ENCODE measurements around the gene MYO9B.
"Not testable (repeated sequence)": the region's sequence is repeated elsewhere in the genome, so short reads cannot be mapped to it uniquely, and the experiment has no call there.

The MYO9B gene

DNA sequence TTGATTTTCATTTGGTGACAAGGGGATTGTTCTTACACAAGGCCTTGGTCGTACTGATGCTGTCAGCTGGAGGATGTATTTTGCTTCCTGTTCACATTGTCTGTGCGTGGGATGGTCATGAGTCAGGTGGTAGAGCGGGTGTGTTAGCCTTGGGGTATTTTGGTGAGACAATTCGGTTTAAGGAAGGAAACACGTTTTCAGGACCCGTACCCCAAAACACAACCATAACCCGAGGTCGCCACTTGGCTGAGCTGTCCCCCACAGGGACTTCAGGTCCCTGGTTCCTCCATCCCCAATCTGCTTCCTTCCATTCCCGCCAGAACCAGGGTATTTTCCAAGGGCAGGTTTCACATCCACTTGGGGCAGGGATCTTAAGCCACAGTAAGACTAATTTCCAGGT, 15.0 kb downstream of the MYO9B start:
- DNase-seq, result no peak

DNA sequence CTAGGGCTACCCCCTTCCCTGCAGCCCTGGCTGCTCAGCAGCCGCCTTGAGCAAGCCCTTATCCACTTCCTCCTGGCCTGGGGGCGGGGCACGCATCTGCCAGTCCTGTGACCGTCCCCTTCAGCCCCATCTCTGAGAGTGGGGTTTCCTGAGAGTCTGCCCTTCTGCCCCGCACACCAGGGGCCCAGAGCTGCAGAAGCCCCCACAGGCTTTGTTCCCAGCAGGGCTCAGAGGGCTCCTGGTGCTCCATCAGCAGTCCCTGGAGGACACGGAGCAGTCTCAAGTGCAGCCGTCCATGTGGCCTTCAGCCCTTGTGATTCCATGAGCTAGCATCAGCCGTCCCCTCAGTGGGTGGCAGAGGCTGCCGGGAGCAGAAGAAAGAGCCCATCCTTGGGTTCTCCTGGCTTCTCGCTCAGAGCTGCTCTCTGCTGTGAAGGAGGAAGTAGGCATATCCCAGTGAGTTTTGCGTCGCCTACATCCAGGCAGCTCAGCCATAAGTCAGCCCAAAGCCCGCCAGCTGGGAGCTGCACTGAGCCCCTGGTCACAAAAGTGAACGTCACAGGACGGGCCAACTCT, 16.3 kb downstream of the MYO9B start:
- no peak for DNase-seq

DNA sequence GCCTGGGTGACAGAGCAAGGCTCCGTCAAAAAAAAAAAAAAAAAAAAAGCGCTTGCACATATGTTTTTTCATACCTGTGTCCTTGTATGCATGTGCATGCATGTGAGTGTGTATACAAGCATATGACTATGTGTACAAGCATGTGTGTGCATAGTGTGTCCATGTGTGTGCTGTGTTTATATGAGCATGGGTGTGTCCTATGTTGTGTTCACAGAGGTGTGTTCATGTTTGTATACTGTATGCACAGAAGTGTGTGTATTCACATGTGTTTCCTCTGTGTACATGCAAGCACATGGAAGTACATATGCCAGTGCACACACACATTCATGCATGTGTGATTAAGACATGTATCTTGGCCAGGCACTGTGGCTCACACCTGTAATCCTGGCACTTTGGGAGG, 17.1 kb downstream of the MYO9B start:
- no peak for DNase-seq

DNA sequence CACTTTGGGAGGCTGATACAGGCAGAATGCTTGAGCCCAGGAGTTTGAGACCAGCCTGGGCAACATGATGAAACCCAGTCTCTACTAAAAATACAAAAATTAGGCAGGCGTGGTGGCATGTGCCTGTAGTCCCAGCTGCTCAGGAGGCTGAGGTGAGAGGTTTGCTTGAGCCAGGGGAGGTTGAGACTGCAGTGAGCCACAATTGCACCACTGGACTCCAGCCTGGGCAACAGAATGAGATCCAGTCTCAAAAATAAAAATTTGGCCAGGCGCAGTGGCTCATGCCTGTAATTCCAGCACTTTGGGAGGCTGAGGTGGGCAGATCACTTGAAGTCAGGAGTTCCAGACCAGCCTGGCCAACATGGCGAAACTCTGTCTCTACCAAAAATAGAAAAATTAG, 19.1 kb downstream of the MYO9B start:
- DNase-seq, result not testable (repeated sequence)

DNA sequence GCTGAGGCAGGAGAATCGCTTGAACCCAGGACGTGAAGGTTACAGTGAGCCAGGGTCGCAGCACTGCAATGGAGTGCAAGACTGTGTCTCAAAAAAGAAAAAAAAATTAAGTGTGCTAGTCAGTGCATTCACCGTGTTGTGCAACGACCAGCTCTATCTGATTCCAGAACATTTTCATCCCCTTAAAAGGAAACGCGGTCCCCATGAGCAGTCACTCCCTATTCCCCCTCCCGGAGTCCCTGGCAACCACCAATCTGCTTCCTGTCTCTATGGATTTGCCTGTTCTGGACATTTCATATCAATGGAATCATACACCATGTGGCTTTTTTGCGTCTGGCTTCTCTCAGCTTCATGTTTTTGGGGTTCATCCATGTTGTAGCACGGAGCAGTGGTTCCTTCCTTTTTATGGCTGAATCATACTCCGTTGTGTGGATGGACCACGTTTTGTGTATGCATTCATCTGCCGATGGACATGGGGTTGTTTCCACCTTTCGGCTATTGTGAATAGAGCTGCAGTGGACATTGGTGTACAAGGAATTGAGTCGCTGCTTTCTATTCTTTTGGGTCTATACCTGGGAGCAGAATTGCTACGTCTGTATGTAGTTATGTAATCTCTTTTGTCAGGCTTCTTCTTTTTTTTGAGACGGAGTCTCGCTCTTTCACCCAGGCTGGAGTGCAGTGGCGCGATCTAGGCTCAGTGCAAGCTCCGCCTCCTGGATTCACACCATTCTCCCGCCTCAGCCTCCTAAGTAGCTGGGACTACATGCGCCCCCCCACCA, 19.8 kb downstream of the MYO9B start:
- no peak for DNase-seq

DNA sequence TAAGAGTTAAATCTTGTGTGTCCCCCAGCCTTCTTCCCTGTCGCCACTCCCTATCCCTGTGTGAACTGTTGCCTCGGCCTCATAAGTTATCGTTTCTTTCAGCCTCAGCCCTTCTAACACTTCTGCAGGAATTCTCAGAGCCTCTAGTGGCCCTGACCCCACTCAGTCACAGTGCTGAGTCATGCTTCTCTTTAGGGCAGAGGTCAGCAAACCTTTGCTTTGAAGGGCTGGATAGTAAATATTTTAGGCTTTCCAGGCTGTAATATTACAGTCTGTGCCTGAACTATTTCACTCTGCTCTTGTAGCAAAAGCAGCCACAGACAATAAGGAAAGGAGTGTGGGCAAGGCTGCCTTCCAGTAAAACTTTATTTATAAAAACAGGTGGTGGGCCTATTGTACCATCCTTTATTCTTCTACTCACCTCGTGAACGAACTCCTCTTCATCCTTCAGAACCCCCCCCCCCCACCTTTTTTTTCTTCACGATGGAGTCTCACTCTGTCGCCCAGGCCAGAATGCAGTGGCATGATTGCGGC, 22.1 kb downstream of the MYO9B start:
- DNase-seq, result no peak

DNA sequence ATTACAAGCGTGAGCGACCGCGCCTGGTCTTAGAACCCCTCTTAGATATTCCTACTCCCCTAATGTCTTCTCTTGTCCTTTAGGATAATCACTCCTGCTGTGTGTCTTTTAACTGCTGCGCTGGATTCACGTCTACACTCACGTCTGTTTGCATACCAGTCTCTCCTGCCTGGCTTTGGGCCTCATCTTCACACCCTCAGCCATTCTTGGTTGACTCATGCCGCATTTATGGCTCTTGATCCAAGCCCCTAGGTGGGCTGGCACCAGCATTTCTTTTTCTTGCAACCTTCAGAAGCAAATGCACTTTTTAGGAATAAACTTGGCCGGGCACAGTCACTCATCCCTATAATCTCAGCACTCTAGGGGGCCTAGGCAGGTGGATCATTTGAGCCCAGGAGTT, 22.7 kb downstream of the MYO9B start:
- DNase-seq, result no peak

DNA sequence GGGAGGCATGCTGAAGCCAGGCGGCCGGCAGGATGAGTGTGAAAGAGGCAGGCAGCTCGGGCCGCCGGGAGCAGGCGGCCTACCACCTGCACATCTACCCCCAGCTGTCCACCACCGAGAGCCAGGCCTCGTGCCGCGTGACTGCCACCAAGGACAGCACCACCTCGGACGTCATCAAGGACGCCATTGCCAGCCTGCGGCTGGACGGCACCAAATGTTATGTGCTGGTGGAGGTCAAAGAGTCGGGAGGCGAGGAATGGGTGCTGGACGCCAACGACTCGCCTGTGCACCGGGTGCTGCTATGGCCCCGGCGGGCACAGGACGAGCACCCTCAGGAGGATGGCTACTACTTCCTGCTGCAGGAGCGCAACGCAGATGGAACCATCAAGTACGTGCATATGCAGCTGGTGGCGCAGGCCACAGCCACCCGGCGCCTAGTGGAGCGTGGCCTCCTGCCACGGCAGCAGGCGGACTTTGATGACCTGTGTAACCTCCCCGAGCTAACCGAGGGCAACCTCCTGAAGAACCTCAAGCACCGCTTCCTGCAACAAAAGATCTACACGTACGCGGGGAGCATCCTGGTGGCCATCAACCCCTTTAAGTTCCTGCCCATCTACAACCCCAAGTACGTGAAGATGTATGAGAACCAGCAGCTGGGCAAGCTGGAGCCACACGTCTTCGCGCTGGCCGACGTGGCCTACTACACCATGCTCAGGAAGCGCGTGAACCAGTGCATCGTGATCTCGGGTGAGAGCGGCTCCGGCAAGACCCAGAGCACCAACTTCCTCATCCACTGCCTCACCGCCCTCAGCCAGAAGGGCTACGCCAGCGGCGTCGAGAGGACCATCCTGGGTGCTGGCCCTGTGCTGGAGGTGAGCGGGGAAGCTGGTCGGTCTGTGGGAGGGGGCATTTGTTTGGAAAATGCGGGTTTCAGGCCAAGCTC, 26.4 kb downstream of the MYO9B start:
- DNase-seq, result no peak

DNA sequence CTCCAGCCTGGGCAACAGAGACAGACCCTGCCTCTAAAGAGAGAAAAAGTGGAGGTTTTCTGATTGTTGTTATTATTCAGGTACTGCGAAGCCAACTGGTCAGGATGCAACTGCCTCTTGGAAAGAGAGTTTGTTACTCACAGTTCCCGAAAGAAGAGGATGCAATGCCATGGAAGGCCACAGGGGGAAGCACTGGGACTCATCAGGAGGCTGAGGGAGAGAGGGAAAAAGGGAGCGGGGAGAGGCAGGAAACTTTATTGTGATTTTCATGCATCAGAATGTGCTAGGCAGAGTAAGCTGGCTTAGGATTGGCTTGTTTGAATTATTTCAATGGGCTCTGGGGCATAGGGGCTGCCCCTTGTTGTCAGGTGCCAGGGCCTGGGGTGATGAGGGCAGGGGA, 27.6 kb downstream of the MYO9B start:
- no peak for DNase-seq

DNA sequence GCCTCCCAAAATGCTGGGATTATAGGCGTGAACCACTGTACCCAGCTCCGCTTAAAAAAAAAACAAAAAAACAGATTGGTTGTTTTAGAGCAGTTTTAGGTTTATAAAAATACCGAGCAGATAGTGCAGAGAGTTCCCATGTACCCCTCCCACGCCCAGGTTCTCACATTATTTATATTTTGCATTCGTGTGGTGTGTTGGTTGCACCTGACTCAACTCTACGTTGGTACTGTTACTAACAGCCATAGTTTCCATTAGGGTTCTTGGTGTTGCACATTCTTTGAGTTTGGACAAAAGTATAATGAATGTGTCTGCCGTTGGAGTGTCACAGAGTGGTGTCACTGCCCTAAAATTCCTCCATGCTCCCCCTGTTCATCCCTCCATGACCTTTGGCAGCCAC, 29.1 kb downstream of the MYO9B start:
- no peak for DNase-seq

DNA sequence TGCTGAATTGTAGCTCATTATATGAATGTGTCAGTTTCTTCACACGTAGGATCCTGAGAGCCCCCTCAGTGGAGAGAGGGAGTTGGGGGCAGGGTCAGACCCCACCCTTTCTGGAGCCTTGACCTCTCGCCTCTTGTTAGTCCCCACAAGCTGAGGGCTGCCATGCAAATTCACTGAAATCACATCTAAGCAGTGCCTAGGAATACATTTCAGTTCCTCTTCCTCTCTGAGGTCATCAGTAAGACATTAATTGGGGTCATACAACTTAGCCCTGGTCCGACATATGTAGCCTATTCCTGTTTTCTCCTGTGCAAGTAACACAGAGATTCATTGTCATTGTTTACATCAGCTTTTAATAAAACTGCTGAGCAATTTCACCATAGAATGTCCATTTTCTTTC, 30.0 kb downstream of the MYO9B start:
- DNase-seq, result no peak

DNA sequence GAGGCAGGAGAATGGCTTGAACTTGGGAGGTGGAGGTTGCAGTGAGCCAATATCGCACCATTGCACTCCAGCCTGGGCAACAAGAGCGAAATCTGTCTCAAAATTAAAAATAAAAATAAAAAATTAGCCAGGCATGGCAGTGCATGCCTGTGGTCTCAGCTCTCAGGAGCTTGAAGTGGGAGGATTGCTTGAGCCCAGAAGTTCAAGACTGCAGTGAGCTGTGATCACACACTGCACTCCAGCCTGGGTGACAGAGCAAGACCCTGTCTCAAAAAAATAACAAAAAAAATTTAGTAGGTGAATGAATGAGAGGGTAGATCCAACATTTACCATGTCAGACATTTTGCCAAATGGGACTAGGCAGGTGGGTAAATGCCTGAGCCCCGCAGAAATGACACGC, 31.4 kb downstream of the MYO9B start:
- not testable (repeated sequence) for DNase-seq

DNA sequence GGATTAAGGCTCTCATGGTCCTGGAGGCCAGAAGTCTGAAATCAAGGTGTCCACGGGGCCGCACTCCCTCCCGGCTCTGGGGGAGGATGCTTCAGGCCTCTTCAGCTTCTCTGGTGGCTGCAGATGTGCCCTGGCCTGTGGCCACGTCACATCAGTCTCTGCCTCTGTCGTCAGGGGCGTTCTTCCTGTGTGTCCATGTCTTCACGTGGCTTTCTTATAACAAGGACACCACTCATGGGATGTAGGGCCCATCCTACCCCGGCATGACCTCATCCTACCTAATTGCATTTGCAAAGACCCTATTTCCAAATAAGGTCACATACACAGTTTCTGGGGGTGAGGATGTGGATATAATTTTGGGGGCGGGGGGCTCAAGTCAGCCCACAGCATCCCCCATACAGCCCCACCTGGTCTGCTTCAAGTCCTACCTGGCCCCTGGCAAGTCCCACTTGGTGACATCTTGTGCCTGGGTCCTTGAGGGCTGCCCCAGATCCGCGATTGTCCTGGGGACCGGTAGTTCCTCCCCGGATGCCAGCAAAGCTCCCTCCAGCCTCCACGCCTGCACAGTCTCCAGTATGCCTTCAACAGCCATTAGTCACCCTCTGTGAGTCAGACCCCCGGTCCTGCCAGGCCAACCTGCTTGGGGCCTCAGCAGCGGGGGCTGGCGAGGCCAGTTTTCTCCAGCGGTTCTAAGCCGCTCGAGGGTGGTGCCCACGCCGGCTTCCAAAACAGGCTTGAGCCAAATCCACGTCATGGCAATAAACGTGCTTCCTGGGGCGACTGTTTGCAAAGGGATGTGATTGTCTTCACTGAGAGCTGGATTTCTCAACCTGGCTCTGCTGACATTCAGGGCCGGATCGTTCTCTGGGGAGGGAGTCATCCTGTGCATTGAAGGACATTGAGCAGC, 32.2 kb downstream of the MYO9B start:
- no peak for DNase-seq

DNA sequence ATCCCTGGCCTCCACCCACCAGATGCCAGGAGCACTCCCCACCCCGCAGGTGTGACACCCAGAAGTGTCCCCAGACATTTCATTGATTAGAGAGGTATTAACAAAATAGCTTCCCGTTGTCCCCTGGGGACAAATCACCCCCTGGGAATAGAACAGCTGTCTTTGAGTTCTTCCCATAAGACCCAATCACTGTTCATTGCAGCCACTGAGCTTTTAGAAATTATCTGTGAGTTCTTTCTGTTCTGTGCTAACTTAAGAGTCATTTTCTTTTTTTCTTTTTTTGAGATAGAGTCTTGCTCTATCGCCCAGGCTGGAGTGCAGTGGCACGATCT, 32.8 kb downstream of the MYO9B start:
- no peak for DNase-seq

DNA sequence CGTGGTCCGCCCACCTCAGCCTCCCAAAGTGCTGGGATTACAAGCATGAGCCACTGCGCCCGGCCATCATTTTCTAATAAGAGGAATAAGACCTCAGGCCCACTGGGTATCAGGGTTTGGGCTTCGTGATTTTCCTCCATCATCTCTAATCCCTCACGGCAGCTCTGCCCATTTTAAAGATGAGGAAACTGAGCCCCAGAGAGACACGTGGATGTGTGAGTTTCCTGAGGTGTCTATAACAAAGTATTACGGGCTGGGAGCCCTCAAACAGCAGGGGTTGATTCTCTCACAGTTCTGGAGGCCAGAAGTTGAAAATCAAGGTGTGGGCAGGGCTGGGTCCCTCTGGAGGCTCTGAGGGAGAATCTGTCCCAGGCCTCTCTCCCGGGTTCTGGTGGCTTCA, 33.7 kb downstream of the MYO9B start:
- no peak for DNase-seq

DNA sequence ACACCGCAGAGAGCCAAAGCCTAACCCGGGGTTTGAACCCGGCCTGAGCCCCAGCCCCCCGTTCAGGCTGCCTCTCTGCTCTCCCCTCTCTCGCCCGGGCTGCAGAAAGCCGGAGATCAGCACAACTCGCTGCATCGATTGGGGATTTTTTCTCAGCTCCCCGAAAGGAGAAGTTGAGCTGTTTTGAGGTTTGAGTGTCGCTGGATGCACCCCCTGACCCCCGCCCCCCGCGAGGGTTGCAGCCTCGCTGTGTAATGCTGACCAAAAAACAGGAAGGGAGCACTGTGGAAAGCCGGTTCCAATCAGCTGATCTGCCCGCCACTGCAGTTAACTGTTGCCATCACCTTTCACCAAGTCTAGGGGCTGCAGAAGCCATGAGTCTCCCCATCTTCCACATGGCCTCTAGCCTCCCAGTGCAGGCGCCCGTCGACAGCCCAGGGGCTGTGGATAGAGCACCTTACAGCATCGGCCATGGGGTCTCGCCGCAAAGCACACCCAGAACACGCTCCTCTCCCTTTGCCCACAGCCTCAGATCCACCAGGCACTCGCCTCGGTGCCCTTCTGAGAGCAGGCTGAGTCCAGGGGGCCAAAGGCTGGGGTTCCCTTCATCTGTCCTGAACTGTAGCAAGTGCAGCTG, 34.5 kb downstream of the MYO9B start:
- no peak for DNase-seq

DNA sequence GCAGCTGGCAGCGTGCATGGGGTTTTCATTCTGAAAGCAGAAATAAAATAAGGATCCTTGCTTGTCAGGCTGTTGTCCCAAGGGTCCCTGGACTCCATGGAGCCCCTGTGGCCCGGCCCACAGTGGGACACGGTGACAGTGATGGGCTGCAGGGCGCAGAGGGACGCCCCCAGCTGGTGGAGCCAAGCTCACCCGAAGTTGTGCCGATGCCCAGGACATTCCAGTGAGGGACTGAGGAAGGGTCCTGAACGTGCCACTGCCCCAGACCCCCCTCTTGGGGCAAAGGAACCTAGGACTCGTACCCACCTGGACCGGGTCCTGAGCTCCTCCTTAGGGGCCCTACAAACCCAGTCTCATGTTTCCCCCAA, 35.0 kb downstream of the MYO9B start:
- DNase-seq, result no peak

DNA sequence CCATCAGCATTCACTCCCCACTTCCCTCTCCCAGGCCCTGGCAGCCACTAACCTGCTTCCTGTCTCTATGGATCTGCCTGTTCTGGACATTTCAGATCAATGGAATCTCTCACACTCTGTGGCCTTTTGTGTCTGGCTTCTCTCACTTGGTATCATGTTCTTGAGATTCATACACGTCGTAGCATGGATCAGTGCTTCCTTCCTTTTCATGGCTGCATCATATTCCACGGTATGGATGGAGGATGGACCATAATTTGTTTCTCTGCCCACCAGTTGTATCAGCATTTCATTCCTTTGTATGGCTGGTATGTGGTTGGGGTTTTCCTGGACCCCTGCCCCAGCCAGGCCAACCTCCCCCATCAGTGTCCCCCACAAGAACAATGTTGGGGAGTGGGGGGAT, 36.2 kb downstream of the MYO9B start:
- DNase-seq, result no peak

DNA sequence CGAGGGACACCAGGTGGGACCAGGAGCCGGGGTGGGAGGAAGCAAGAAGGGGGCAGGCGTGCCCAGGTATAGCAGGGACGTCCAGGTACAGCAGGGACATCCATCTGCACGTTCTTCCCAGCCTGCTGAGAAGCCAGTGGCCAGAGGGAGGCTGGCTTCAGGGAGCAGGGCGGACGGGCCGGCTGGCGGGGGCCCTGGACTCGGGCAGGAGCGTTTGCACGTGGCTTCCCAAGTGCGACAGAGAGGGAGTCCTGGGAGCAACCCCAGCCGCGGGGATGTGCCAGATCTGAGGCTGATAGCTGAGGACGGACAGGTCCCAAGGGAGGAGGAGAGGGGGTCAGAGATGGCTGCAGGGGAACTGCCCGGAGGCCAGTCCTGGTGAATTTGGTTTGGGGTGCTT, 36.7 kb downstream of the MYO9B start:
- no peak for DNase-seq

DNA sequence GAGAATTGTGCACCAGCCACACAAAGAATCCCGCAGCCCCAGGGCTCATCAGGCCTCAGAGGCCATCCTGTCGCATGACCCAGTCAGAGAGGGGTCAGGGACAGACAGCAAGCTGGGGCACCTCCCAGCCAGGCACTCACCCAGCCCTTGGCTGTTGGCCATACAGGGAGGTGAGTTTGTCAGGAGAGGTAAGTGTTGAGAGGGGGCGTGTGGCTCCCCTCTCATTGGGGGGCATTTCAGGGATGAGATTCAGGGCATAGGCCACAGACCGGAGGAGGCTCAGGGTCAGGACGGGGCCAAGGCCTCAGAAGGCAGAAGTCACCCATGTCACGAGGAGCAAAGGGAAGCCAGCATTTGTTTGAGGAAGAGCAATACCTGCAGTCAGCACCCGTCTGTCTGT, 37.1 kb downstream of the MYO9B start:
- DNase-seq, result no peak

DNA sequence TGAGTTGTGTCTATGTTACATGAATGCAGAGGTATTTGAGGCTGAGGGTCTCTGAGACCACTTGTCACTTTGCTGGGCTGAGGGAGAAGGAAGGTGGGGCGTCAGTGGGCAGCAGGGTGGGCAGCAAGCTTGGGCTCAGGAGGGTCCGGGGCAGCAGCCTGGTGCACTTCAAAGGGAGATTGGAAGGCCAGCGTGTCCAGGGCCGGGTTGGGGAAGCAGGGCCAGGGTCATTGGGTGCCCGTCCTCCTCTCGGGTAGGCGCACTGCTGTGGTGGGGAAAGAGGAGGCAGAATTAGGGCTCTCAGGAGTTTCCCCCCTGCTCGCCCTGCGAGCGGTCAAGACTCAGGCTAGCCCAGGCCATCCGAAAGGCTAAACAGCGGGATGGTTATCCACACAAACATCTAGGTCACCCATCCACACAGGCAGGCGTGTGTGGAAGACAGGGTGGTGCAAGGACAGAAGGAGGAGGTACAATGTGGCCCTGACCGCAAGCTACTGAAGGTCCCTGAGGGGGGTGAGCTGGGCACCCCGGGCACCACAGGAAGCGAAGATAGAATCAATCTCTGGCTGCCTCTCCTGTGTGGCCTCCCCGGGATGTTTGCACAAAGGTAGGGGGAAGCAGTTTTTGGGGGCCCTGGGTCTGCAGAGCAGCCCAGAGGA, 37.7 kb downstream of the MYO9B start:
- DNase-seq, result no peak

DNA sequence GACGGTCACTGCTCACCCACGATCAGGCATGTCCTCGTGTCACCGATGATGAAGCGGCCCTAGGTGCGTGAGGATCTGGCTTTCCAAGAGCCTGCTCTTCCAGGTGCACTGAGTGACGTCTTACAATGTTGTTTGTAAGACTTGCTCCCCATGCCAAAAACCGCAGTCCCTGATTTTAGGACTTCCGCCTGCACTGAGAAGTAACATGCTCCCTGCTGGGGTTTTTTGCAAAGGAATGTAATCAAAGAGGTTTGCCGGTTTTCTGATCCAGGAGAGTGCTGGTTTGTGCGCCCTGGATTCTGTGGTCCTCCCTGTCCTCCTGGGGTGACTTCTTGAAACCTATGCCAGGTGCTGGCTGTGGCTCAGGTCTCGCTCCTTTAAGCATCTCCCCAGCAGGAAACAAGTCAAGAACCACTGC, 38.8 kb downstream of the MYO9B start:
- DNase-seq, result no peak
